Measurements from ENCODE around the gene DET1.
A peak's percentile ranks its signal among the peaks of the same experiment; 100 is the strongest.

DET1 gene

GRCh38 chr15:88467073-88467934, 79.2 kb downstream of the DET1 start, which contains the start of the genes MRPL46 and MRPS11 (continued):
- TF ChIP-seq ZBTB44 (tag by site-specific recombination; IDR thresholded peaks at IDR 0.05): peak; percentile 68
- no peak for TF ChIP-seq KLF9 (tag by site-specific recombination; IDR thresholded peaks at IDR 0.05; ENCODE audit: low read depth)
- no peak for TF ChIP-seq ZFP3 (tag by site-specific recombination; IDR thresholded peaks at IDR 0.05; ENCODE audit: low read depth)
- TF ChIP-seq ZNF792 (tag by site-specific recombination; IDR thresholded peaks at IDR 0.05): no peak

- Histone ChIP-seq H3K9me3 (ENCODE audit: control insufficient read depth, insufficient read depth, low read depth, low read length) (no peaks in the 10 kb centered on the region), H3K27ac (ENCODE audit: extremely low read depth, low read depth, low read length) (no peak overlapping the region), H3K4me3 (ENCODE audit: low read depth, low read length) (no peak overlapping the region), H3K4me1 (ENCODE audit: control insufficient read depth, insufficient read depth, low read length) (peaks cover 4% of the 10 kb centered on the region; the same call in 1 of the 2 replicates), H3K36me3 (ENCODE audit: control insufficient read depth in 2 of 2, insufficient read depth in 1 of 2, low read length in 2 of 2) (peaks cover 43 to 67% of the 10 kb centered on the region in 2 experiments)
- TF ChIP-seq ZNF112 (tag by site-specific recombination; IDR thresholded peaks at IDR 0.05) (no peak), ZNF394 (tag by site-specific recombination; IDR thresholded peaks at IDR 0.05; ENCODE audit: borderline replicate concordance) (no peak), HIC1 (tag by site-specific recombination; IDR thresholded peaks at IDR 0.05) (no peak), ZSCAN16 (tag by site-specific recombination; IDR thresholded peaks at IDR 0.05) (no peak), PRDM6 (tag by site-specific recombination; IDR thresholded peaks at IDR 0.05) (no peak), ZNF777 (tag by site-specific recombination; IDR thresholded peaks at IDR 0.05; ENCODE audit: borderline replicate concordance) (no peak), ZSCAN30 (tag by site-specific recombination; IDR thresholded peaks at IDR 0.05) (no peak), ZNF707 (tag by site-specific recombination; IDR thresholded peaks at IDR 0.05) (no peak), ZBTB44 (tag by site-specific recombination; IDR thresholded peaks at IDR 0.05) (no peak), PRDM1 (tag by site-specific recombination; IDR thresholded peaks at IDR 0.05) (peak; percentile 20; the same call in 1 of the 2 replicates), ZNF335 (tag by site-specific recombination; conservative IDR thresholded peaks at IDR 0.05) (peak; percentile 48), ZBTB8A (tag by site-specific recombination; IDR thresholded peaks at IDR 0.05) (no peak)
- ChIA-PET POLR2A (interaction anchor here (2.7 kb wide), 1 partner anchor 156 kb away, joined by 12 read pairs; the partner anchor contains the start of gene AEN), CTCF (interaction anchor here (0.6 to 3.1 kb wide), 3 partner anchors 10 to 553 kb away, joined by 3 to 26 read pairs (median 4); no protein-coding TSS in a partner anchor)
Observed at GRCh38 chr15:88465633-88466224, 80.8 kb downstream of the DET1 start.

Measured in HEK293 (cell line).